Astrocyte of the hippocampus (primary cell): ENCODE data around the gene TSPAN18.

ENCODE experiments used
- DNase-seq: peaks from one replicate; pipeline ENCODE4 v3.0.0; 2011; ENCODE audit warnings: low read depth, low spot score

The TSPAN18 gene

GRCh38 chr11:44978961-44979331, 252.2 kb downstream of the TSPAN18 start:
- peak; percentile 61 for DNase-seq

- DNase-seq: peak; percentile 80
Observed at GRCh38 chr11:44979543-44980399, 253.0 kb downstream of the TSPAN18 start.

DNA sequence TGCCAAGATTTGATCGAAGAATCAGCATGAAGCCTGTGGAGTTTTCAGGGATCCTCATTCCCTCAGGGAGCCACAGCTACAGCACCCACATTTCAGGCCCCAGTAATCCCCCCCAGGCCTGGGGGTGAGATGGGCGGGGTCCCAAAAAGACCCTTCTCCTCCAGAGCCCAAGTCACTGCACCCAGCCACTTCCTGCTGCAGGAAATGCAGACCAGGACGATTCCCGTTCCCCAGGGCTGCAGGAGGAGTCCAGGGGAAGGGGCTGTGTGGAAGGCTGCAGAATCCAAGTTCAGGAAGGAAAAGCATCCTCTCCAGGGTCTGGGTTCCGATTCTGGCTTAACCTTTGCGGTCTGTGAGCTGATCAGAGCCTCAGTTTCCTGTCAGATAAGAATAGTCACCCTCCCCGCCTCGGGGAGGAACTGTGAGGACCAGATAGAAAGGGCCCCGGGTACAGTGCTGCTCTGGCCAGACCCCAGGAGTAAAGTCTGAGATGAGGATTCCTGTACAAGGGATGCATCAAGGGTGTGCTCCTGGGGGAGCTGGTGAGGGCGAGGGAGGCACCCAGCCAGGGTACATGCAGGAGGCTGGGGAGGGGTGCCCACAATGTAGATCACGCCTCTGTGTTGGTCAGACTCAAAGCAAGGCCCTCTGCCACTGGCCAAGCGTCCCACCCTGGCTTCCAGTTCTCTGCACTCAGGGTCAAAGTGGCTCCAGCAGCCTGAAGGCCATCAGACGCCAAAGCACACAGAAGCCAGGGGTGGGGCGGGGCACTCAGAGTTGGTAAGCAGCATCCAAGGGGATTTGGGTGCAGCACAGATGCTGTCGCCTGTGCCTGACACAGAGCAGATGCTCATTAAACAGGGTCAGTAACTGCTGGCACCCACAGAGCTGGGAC, 254.0 kb downstream of the TSPAN18 start:
- no peak for DNase-seq
